ENCODE measurements around the gene SGCA. TPM values are rescaled to one million over a fixed set of nuclear protein-coding genes. Genes with fewer than 3 reads are reported as not detected.

The SGCA gene
- total and polyA plus RNA-seq, 9 of the 15 experiments (the other 6 are each of a cell fraction or from before 2014, with no cell fraction given): not detected

GRCh38 chr17:50164697-50164988 lies 1.2 kb upstream of the SGCA start:
- BruUV-seq (replicated peaks): no TSS peak
- in situ Hi-C loops (cut with MboI): no loop called here
- H3K36me3 ChIP-seq (ENCODE audit: control insufficient read depth, insufficient read depth, low read length): no peaks in the 10 kb centered on the region
- ATAC-seq (no peak), FAIRE-seq (no peak), DNase-seq (ENCODE audit: extremely low read depth in 1 of 4, low spot score in 3 of 4) (no peak)
- intact Hi-C loops (cut with micrococcal nuclease): no loop called here
- WGBS (ENCODE audit: insufficient coverage, low coverage, missing lambda C conversion rate): 22% methylated on average over 2 of the region's 2 CpGs
- no peaks in the 10 kb centered on the region; the same call in 1 of the 2 replicates for H4K20me1 ChIP-seq (replicated peaks; ENCODE audit: control insufficient read depth, insufficient read depth, low read length)
- ChIA-PET CTCF (ENCODE audit: low intra/inter-chr PET ratio) (no interaction called here), POLR2A (interaction anchor here (1.5 kb wide), 1 partner anchor 11 kb away, joined by 3 read pairs; no protein-coding TSS in a partner anchor)
- H3K27ac ChIP-seq (ENCODE audit: extremely low read depth, low read depth, low read length): no peak overlapping the region
- H3K9ac ChIP-seq (ENCODE audit: insufficient read depth in 1 of 2, low read depth in 2 of 2, low read length in 2 of 2): no peak overlapping the region
- no peak overlapping the region for H2AFZ ChIP-seq (ENCODE audit: low read depth, low read length)
- H3K27me3 ChIP-seq (ENCODE audit: control insufficient read depth in 2 of 2, insufficient read depth in 2 of 2, low read length in 2 of 2): peaks cover 0 to 7% of the 10 kb centered on the region in 2 experiments; a peak in 1 of 5 replicates
- H3K79me2 ChIP-seq (ENCODE audit: control insufficient read depth, insufficient read depth, low read length): no peaks in the 10 kb centered on the region
- no peaks in the 10 kb centered on the region for H3K9me3 ChIP-seq (replicated peaks; ENCODE audit: control insufficient read depth, insufficient read depth, low read depth, low read length)
- peaks cover 10 to 32% of the 10 kb centered on the region in 2 experiments; a peak in 3 of 5 replicates for H3K4me1 ChIP-seq (replicated peaks in 1 of 2; ENCODE audit: control insufficient read depth in 2 of 2, insufficient read depth in 2 of 2, low read length in 2 of 2)
- no peaks in the 10 kb centered on the region for H3K9me1 ChIP-seq (ENCODE audit: control insufficient read depth, insufficient read depth, low read length)
- no peak overlapping the region for H3K4me2 ChIP-seq (ENCODE audit: insufficient read depth, low read length)
- no peak overlapping the region for H3K4me3 ChIP-seq
- TF ChIP-seq MLLT1 (IDR thresholded peaks at IDR 0.05) (no peak), SRSF3 (IDR thresholded peaks at IDR 0.05; ENCODE audit: insufficient read depth, low read length) (no peak), BCOR (IDR thresholded peaks at IDR 0.05) (peak; percentile 82), ADNP (tag; IDR thresholded peaks at IDR 0.05) (peak; percentile 53; the same call in 1 of the 2 replicates), UBTF (IDR thresholded peaks at IDR 0.05; ENCODE audit: borderline replicate concordance in 1 of 2, low read depth in 2 of 2, low read length in 2 of 2) (no peak), CTCFL (IDR thresholded peaks at IDR 0.05; ENCODE audit: borderline replicate concordance, insufficient read depth, low read depth, low read length, poor library complexity, severe bottlenecking) (no peak), KDM5B (IDR thresholded peaks at IDR 0.05; ENCODE audit: insufficient replicate concordance, low read depth, low read length) (no peak), RREB1 (CRISPR knock-in tag; IDR thresholded peaks at IDR 0.05) (no peak), HDAC2 (IDR thresholded peaks at IDR 0.05) (peak; percentile 27; the same call in 1 of the 2 replicates), ZKSCAN1 (IDR thresholded peaks at IDR 0.05; ENCODE audit: low read depth, low read length) (no peak), CC2D1A (IDR thresholded peaks at IDR 0.05) (no peak)
